IMR-90 (cell line): Measurements from ENCODE around the gene PTK7. TPM values are rescaled to one million over a fixed set of nuclear protein-coding genes. Genes with fewer than 3 reads are reported as not detected.

Experiments used
- ATAC-seq: fragments of 200-7000 bp; cut with Tn5 transposase; 2 replicates; pipeline ENCODE4 v1.9.1; 2020; ENCODE audit warnings: low read depth, mild to moderate bottlenecking, moderate library complexity
- BruUV-seq: library from RNA; stranded (reverse); fragments of 400-500 nt; replicated peaks from 2 replicates; lab custom pipeline; 2021; lab: Mats Ljungman, UMichigan
- CTCF ChIA-PET: fragments of 300-600 bp; formaldehyde crosslinking; extraction: SDS; loops from one replicate; lab custom pipeline; 2021; ENCODE audit warnings: antibody characterized with exemption; lab: Yijun Ruan, JAX
- POLR2A ChIA-PET: fragments of 300-600 bp; sonication (Branson Sonifier 250); formaldehyde crosslinking; loops from one replicate; lab custom pipeline; 2022; ENCODE audit warnings: antibody characterized with exemption; ENCODE audit not compliant: unreplicated experiment; lab: Charles Lee
- DNase-seq: peaks from one replicate; pipeline ENCODE4 v3.0.0; 2013
- H2AFZ ChIP-seq: replicated peaks from 2 replicates; pipeline ENCODE3; 2013; ENCODE audit warnings: low read length, mild to moderate bottlenecking; ENCODE audit not compliant: poor library complexity
- H2AK5ac ChIP-seq: 2 replicates; pipeline ENCODE4 v1.6.1; 2013; ENCODE audit warnings: low read depth, low read length, inconsistent platforms
- H2AK9ac ChIP-seq: replicated peaks from 2 replicates; pipeline ENCODE3; 2013; ENCODE audit warnings: mild to moderate bottlenecking, low read depth, low read length, moderate library complexity; ENCODE audit not compliant: poor library complexity
- H2BK120ac ChIP-seq: 2 replicates; pipeline ENCODE4 v1.6.1; 2013; ENCODE audit warnings: low read depth, low read length, inconsistent platforms
- H2BK15ac ChIP-seq: 3 replicates; pipeline ENCODE4 v1.6.1; 2013; ENCODE audit warnings: low read depth, low read length, inconsistent platforms
- H2BK20ac ChIP-seq: 2 replicates; pipeline ENCODE4 v1.6.1; 2013; ENCODE audit warnings: low read depth, mild to moderate bottlenecking, inconsistent platforms, low read length, moderate library complexity
- H2BK5ac ChIP-seq: 2 replicates; pipeline ENCODE4 v1.6.1; 2013; ENCODE audit warnings: mild to moderate bottlenecking, low read depth, low read length, inconsistent platforms; ENCODE audit not compliant: poor library complexity, severe bottlenecking
- H3K14ac ChIP-seq: replicated peaks from 2 replicates; pipeline ENCODE4 v1.6.1; 2013; ENCODE audit warnings: low read depth, low read length, inconsistent platforms
- H3K18ac ChIP-seq: 2 replicates; pipeline ENCODE4 v1.6.1; 2013; ENCODE audit warnings: low read depth, low read length, control low read depth
- H3K23ac ChIP-seq: 2 replicates; pipeline ENCODE4 v1.6.1; 2013; ENCODE audit warnings: low read depth, low read length, inconsistent platforms
- H3K27ac ChIP-seq: 2 replicates; pipeline ENCODE4 v1.5.1; 2013; ENCODE audit warnings: mild to moderate bottlenecking, control low read depth, low read length; ENCODE audit not compliant: insufficient read depth
- H3K27me3 ChIP-seq: 2 replicates; pipeline ENCODE4 v1.6.1; 2013; ENCODE audit warnings: low read length; ENCODE audit not compliant: control insufficient read depth, insufficient read depth
- H3K36me3 ChIP-seq: 2 replicates; pipeline ENCODE4 v1.6.1; 2013; ENCODE audit warnings: low read length, mixed read lengths; ENCODE audit not compliant: control insufficient read depth, insufficient read depth
- H3K4ac ChIP-seq: 2 replicates; pipeline ENCODE4 v1.6.1; 2013; ENCODE audit warnings: low read depth, low read length, inconsistent platforms
- H3K4me1 ChIP-seq: 2 replicates; pipeline ENCODE4 v1.6.1; 2013; ENCODE audit warnings: low read length, mixed read lengths; ENCODE audit not compliant: control insufficient read depth, insufficient read depth
- H3K4me2 ChIP-seq: 2 replicates; pipeline ENCODE4 v1.6.1; 2013; ENCODE audit warnings: low read depth, mild to moderate bottlenecking, control low read depth, low read length, moderate library complexity
- H3K4me3 ChIP-seq: 2 replicates; pipeline ENCODE4 v1.5.1; 2013; ENCODE audit warnings: low read depth, mild to moderate bottlenecking, control low read depth, low read length, moderate library complexity; ENCODE audit not compliant: insufficient read depth
- H3K56ac ChIP-seq: 2 replicates; pipeline ENCODE4 v1.6.1; 2013; ENCODE audit warnings: low read length, inconsistent platforms; ENCODE audit not compliant: insufficient read depth; ENCODE audit errors: extremely low read depth
- H3K79me1 ChIP-seq, 2 experiments: 2 replicates each; pipeline ENCODE4 v1.6.1; 2013; ENCODE audit warnings: low read length in 2 of 2, inconsistent platforms in 1 of 2, low read depth in 1 of 2
- H3K9ac ChIP-seq: 2 replicates; pipeline ENCODE4 v1.6.1; 2013; ENCODE audit warnings: low read depth, low read length, control low read depth
- H3K9me1 ChIP-seq: 2 replicates; pipeline ENCODE4 v1.6.1; 2013; ENCODE audit warnings: low read length, inconsistent platforms; ENCODE audit not compliant: insufficient read depth
- H3K9me3 ChIP-seq: 2 replicates; pipeline ENCODE4 v1.6.1; 2013; ENCODE audit warnings: low read length; ENCODE audit not compliant: control insufficient read depth, insufficient read depth
- H4K20me1 ChIP-seq: 2 replicates; pipeline ENCODE4 v1.6.1; 2013; ENCODE audit warnings: low read length, inconsistent platforms; ENCODE audit not compliant: insufficient read depth
- H4K5ac ChIP-seq: 2 replicates; pipeline ENCODE4 v1.6.1; 2013; ENCODE audit warnings: mild to moderate bottlenecking, low read depth, low read length, control low read depth
- H4K8ac ChIP-seq, 2 experiments: 2 replicates each; pipeline ENCODE4 v1.6.1; 2013; ENCODE audit warnings: low read depth in 2 of 2, low read length in 2 of 2, control low read depth in 1 of 2, inconsistent platforms in 1 of 2
- H4K91ac ChIP-seq: 2 replicates; pipeline ENCODE4 v1.6.1; 2013; ENCODE audit warnings: low read depth, low read length, inconsistent platforms; ENCODE audit not compliant: insufficient read depth
- BHLHE40 ChIP-seq: fragments of 150-350 bp; IDR thresholded peaks from 2 replicates; pipeline ENCODE4 v1.6.1; 2016; ENCODE audit warnings: mild to moderate bottlenecking, low read depth, low read length
- CEBPB ChIP-seq: IDR thresholded peaks from 2 replicates; pipeline ENCODE4 v1.6.1; 2012; ENCODE audit warnings: low read depth, low read length, improper control_type of control experiment
- CHD1 ChIP-seq: IDR thresholded peaks from 2 replicates; pipeline ENCODE4 v1.6.1; 2012; ENCODE audit warnings: low read depth, low read length, improper control_type of control experiment
- FOS ChIP-seq: fragments of 150-350 bp; IDR thresholded peaks from 2 replicates; pipeline ENCODE4 v1.6.1; 2016; ENCODE audit warnings: low read depth, low read length
- MAFK ChIP-seq: IDR thresholded peaks from 2 replicates; pipeline ENCODE4 v1.6.1; 2012; ENCODE audit warnings: low read depth, low read length, improper control_type of control experiment
- MAZ ChIP-seq: IDR thresholded peaks from 2 replicates; pipeline ENCODE4 v1.6.1; 2012; ENCODE audit warnings: low read depth, mild to moderate bottlenecking, low read length, improper control_type of control experiment, moderate library complexity, borderline replicate concordance
- MXI1 ChIP-seq: IDR thresholded peaks from 2 replicates; pipeline ENCODE4 v1.6.1; 2012; ENCODE audit warnings: low read depth, mild to moderate bottlenecking, low read length, moderate library complexity, borderline replicate concordance
- NFE2L2 ChIP-seq: fragments of 150-350 bp; IDR thresholded peaks from 2 replicates; pipeline ENCODE4 v1.6.1; 2016; ENCODE audit warnings: low read depth, mild to moderate bottlenecking, low read length
- POLR2A ChIP-seq: IDR thresholded peaks from 2 replicates; pipeline ENCODE4 v1.6.1; 2012; ENCODE audit warnings: mild to moderate bottlenecking, low read depth, low read length
- RAD21 ChIP-seq: IDR thresholded peaks from 2 replicates; pipeline ENCODE4 v1.6.1; 2012; ENCODE audit warnings: low read length, improper control_type of control experiment
- RCOR1 ChIP-seq: IDR thresholded peaks from 2 replicates; pipeline ENCODE4 v1.6.1; 2012; ENCODE audit warnings: mild to moderate bottlenecking, low read length, improper control_type of control experiment; ENCODE audit not compliant: insufficient replicate concordance
- RFX5 ChIP-seq: IDR thresholded peaks from 2 replicates; pipeline ENCODE4 v1.8.0; 2012; ENCODE audit warnings: low read depth, mild to moderate bottlenecking, low read length, moderate library complexity
- SMC3 ChIP-seq: fragments of 150-350 bp; IDR thresholded peaks from 2 replicates; pipeline ENCODE4 v1.6.1; 2016; ENCODE audit warnings: low read depth, mild to moderate bottlenecking, antibody characterized with exemption, low read length, moderate library complexity
- WGBS, 2 experiments: methylation state at CpG; one replicate each; pipeline versions ENCODE4 v1.1.5 to v1.1.7; 2013; ENCODE audit warnings: missing lambda C conversion rate in 2 of 2; ENCODE audit not compliant: insufficient read length in 1 of 2; ENCODE audit errors: extremely low coverage in 2 of 2; 5-methylcytosine and 5-hydroxymethylcytosine counted together
- dilution Hi-C: fragments of 300-500 bp; cut with HindIII; formaldehyde crosslinking; loops from one replicate; pipeline ENCODE4 v1.14.3; 2018; ENCODE audit warnings: low sequenced_read_pairs; ENCODE audit not compliant: unreplicated experiment
- in situ Hi-C: fragments of 300-500 bp; cut with MboI; formaldehyde crosslinking; loops from 3 replicates; pipeline ENCODE4 v1.14.3; 2019; ENCODE audit warnings: low sequenced_read_pairs, inconsistent platforms, mixed read lengths
- intact Hi-C: fragments of 100-400 bp; cut with micrococcal nuclease; formaldehyde crosslinking; loops from 2 replicates; pipeline ENCODE4 v1.10.0; 2022
- polyA plus RNA-seq, 3 experiments: library from polyadenylated mRNA; depleted of rRNA; stranded (reverse); fragments of >200 nt; gene quantifications; 2 replicates each; pipeline ENCODE4 v1.2.3, GENCODE V29; 2012; ENCODE audit warnings: low replicate concordance in 1 of 3
- total RNA-seq: library from RNA; depleted of rRNA; stranded (reverse); fragments of >200 nt; gene quantifications from 2 replicates; pipeline ENCODE4 v1.2.3, GENCODE V29; 2012
- TF ChIP-seq, protein P1 (sequence below): conservative IDR thresholded peaks from 2 replicates; pipeline ENCODE4 v1.5.1; 2012; ENCODE audit warnings: mild to moderate bottlenecking, low read depth, low read length, improper control_type of control experiment
- TF ChIP-seq, protein P2 (sequence below): fragments of 150-350 bp; IDR thresholded peaks from 2 replicates; pipeline ENCODE4 v1.6.1; 2016; ENCODE audit warnings: low read depth, mild to moderate bottlenecking, low read length, moderate library complexity, borderline replicate concordance

The PTK7 gene
- total and polyA plus RNA-seq, 2 of the 4 experiments (the other 2 are of a cell fraction): 47.1 to 142 TPM

DNA sequence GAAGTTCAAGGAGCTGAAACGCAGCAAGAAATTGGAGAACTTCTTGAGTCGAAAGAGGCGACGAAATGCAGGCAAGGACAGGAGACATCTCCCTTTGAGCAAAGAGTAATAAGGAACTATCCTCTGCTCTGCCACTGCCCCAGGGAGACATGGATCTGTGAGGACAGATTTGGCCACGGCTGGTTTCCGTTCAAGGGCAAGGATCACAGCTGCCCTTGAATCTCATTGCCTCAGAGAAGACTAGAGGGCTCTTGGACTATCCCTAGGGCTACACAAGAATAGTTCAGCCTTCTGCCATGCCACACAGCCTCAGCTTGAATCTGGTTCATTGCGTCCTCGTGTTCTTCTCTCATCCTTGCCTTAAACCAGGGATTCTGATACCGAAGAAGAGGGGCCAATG, 47.0 kb upstream of the PTK7 start:
- Histone ChIP-seq H3K56ac (no peak overlapping the region), H3K4me1 (no peaks in the 10 kb centered on the region), H2BK20ac (no peak overlapping the region), H2BK5ac (no peak overlapping the region), H3K79me1 (peaks cover 25 to 27% of the 10 kb centered on the region in 2 experiments), H2AFZ (no peak overlapping the region), H4K91ac (no peak overlapping the region), H3K14ac (no peak overlapping the region), H3K4me2 (no peak overlapping the region), H4K5ac (no peak overlapping the region), H3K23ac (no peak overlapping the region), H2AK5ac (no peak overlapping the region), H4K8ac (no peak overlapping the region), H3K4ac (no peak overlapping the region), H2BK15ac (no peak overlapping the region), H3K27me3 (no peaks in the 10 kb centered on the region), H3K9ac (no peak overlapping the region), H3K36me3 (peaks cover 61% of the 10 kb centered on the region), H3K9me1 (0 out of 2 replicates have a peak, but pooled peaks cover 2% of the 10 kb centered on the region), H3K9me3 (no peaks in the 10 kb centered on the region), H2BK120ac (no peak overlapping the region), H3K4me3 (no peak overlapping the region), H2AK9ac (no peak overlapping the region), H3K27ac (no peak overlapping the region), H3K18ac (no peak overlapping the region), H4K20me1 (peaks cover 12% of the 10 kb centered on the region)
- POLR2A ChIA-PET: no interaction called here
- dilution Hi-C loops (no loop called here), intact Hi-C loops (no loop called here), in situ Hi-C loops (no loop called here)
- CTCF ChIA-PET: interaction anchor here (1.0 kb wide), 1 partner anchor 128 kb away, joined by 3 read pairs; no protein-coding TSS in a partner anchor
- no peak for DNase-seq
- no peak for ATAC-seq
- TF ChIP-seq, protein P1, sequence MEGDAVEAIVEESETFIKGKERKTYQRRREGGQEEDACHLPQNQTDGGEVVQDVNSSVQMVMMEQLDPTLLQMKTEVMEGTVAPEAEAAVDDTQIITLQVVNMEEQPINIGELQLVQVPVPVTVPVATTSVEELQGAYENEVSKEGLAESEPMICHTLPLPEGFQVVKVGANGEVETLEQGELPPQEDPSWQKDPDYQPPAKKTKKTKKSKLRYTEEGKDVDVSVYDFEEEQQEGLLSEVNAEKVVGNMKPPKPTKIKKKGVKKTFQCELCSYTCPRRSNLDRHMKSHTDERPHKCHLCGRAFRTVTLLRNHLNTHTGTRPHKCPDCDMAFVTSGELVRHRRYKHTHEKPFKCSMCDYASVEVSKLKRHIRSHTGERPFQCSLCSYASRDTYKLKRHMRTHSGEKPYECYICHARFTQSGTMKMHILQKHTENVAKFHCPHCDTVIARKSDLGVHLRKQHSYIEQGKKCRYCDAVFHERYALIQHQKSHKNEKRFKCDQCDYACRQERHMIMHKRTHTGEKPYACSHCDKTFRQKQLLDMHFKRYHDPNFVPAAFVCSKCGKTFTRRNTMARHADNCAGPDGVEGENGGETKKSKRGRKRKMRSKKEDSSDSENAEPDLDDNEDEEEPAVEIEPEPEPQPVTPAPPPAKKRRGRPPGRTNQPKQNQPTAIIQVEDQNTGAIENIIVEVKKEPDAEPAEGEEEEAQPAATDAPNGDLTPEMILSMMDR: no peak
- TF ChIP-seq BHLHE40: no peak
- no peak for TF ChIP-seq MAZ
- TF ChIP-seq RFX5: no peak
- no peak for TF ChIP-seq CEBPB
- no peak for TF ChIP-seq CHD1
- TF ChIP-seq NFE2L2: no peak
- TF ChIP-seq, protein P2, sequence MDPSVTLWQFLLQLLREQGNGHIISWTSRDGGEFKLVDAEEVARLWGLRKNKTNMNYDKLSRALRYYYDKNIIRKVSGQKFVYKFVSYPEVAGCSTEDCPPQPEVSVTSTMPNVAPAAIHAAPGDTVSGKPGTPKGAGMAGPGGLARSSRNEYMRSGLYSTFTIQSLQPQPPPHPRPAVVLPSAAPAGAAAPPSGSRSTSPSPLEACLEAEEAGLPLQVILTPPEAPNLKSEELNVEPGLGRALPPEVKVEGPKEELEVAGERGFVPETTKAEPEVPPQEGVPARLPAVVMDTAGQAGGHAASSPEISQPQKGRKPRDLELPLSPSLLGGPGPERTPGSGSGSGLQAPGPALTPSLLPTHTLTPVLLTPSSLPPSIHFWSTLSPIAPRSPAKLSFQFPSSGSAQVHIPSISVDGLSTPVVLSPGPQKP: no peak
- no peak for TF ChIP-seq RAD21
- TF ChIP-seq MXI1: no peak
- no peak for TF ChIP-seq SMC3
- TF ChIP-seq POLR2A: no peak
- TF ChIP-seq FOS: no peak
- TF ChIP-seq RCOR1: no peak
- no peak for TF ChIP-seq MAFK
- WGBS, 2 experiments: 96% methylated on average over 7 of the region's 9 CpGs; no CpG with 5 or more reads in 1 of the 2 experiments
- TSS peak; percentile 33 for BruUV-seq
